ENCODE results near the gene R3HDML. TPM values are rescaled to one million over a fixed set of nuclear protein-coding genes. Genes with fewer than 3 reads are reported as not detected.

The R3HDML gene
- total RNA-seq, 1 experiment from 2014 or later = not detected

DNA sequence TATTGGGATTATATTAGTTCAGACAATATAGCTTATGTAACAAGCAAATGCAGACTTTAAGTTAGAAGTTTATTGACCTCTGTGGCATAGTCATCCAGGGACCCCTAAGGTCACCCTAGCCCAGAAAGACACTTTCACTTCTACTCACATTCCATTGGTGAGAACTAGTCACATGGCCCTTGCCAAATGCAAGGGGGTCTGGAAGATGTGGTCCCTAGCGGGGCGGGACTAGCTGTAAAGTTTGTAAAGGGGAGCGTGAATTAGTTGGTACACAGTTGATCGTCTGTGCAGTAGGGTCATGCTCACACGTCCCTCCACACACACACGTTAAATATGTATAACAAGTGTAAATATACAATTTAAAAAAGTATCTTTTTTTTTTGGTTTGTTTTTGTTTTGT is 27.9 kb downstream of the R3HDML start:
- H3K4me3 Mint-ChIP-seq (ENCODE audit: low read depth, unreplicated experiment) = no peak overlapping the region
- CTCF ChIA-PET = interaction anchor here (0.6 kb wide), 1 partner anchor 321 kb away, joined by 4 read pairs; no protein-coding TSS in a partner anchor

DNA sequence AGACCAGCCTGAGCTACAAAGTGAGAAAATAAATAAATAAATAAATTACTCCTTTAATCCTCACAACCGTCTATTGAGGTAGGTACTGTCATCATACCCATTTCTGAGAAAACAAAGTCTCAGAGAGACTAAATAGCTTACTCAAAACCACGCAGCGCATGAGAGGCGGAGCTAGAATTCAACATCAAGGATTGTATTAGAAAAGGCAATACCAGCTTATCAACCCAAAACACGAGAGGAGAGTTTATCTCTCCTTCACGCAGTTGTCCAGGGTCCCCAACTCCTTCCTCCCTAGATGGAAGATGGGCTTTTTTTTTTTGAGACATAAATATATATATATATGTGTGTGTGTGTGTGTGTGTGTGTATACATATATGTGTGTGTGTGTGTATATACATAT is 30.9 kb downstream of the R3HDML start:
- BruUV-seq (replicated peaks) = no TSS peak
- Mint-ChIP-seq H3K27me3 (ENCODE audit: unreplicated experiment) (no peaks in the 10 kb centered on the region), H3K4me3 (ENCODE audit: low read depth, unreplicated experiment) (no peak overlapping the region), H3K27ac (ENCODE audit: unreplicated experiment) (no peak overlapping the region), H3K9me3 (ENCODE audit: low read depth, unreplicated experiment) (no peaks in the 10 kb centered on the region), H3K4me1 (ENCODE audit: low read depth, unreplicated experiment) (peaks cover 15% of the 10 kb centered on the region), H3K36me3 (ENCODE audit: insufficient read depth, unreplicated experiment) (peaks cover 4% of the 10 kb centered on the region)
- no peak for DNase-seq
- intact Hi-C loops (cut with micrococcal nuclease; ENCODE audit: unreplicated experiment) = no loop called here
- CTCF ChIA-PET = no interaction called here
- TF ChIP-seq, protein P1, sequence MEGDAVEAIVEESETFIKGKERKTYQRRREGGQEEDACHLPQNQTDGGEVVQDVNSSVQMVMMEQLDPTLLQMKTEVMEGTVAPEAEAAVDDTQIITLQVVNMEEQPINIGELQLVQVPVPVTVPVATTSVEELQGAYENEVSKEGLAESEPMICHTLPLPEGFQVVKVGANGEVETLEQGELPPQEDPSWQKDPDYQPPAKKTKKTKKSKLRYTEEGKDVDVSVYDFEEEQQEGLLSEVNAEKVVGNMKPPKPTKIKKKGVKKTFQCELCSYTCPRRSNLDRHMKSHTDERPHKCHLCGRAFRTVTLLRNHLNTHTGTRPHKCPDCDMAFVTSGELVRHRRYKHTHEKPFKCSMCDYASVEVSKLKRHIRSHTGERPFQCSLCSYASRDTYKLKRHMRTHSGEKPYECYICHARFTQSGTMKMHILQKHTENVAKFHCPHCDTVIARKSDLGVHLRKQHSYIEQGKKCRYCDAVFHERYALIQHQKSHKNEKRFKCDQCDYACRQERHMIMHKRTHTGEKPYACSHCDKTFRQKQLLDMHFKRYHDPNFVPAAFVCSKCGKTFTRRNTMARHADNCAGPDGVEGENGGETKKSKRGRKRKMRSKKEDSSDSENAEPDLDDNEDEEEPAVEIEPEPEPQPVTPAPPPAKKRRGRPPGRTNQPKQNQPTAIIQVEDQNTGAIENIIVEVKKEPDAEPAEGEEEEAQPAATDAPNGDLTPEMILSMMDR (IDR thresholded peaks at IDR 0.05; ENCODE audit: unreplicated experiment) = no peak

More for the DNA sequence above, 27.9 kb downstream of the R3HDML start:
- BruUV-seq (replicated peaks) = no TSS peak
- H3K9me3 Mint-ChIP-seq (ENCODE audit: low read depth, unreplicated experiment) = no peaks in the 10 kb centered on the region
- H3K27ac Mint-ChIP-seq (ENCODE audit: unreplicated experiment) = no peak overlapping the region
- H3K27me3 Mint-ChIP-seq (ENCODE audit: unreplicated experiment) = no peaks in the 10 kb centered on the region
- no peak for DNase-seq
- peaks cover under 1% of the 10 kb centered on the region for H3K4me1 Mint-ChIP-seq (ENCODE audit: low read depth, unreplicated experiment)
- intact Hi-C loops (cut with micrococcal nuclease; ENCODE audit: unreplicated experiment) = no loop called here
- no peaks in the 10 kb centered on the region for H3K36me3 Mint-ChIP-seq (ENCODE audit: insufficient read depth, unreplicated experiment)
- TF ChIP-seq, protein P1 (IDR thresholded peaks at IDR 0.05; ENCODE audit: unreplicated experiment) = no peak

DNA sequence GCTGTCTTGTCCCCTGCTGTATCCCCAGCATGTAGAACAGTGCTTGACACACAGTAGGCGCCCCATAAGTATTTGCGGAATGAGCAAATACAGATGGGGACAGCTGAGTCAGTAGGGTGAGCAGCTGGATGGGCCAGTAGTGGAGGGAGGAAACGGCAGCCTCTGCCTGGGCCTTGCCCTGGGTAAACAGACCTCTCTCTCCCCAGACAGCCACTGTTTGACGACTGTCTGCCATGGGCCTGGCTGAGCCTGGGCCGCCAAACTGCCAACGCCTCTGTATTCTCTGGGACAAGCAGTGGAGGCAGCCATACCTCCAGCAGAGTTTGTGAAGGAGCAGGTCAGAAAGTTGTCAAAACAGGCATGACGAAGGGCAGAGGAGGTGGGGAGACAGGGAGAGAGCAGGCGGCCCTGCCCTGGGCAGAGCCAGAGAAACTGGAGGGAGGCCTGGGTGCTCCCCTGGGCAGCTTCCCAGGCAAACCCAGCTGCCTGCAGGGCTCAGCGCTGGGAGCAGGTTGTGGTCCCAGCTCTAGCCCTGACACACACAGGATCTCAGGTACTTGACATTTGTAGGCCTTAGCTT is 33.9 kb downstream of the R3HDML start:
- H3K27me3 Mint-ChIP-seq (ENCODE audit: unreplicated experiment) = no peaks in the 10 kb centered on the region
- peaks cover 4% of the 10 kb centered on the region for H3K36me3 Mint-ChIP-seq (ENCODE audit: insufficient read depth, unreplicated experiment)
- peak overlapping the region; percentile 57 for H3K27ac Mint-ChIP-seq (ENCODE audit: unreplicated experiment)
- peak overlapping the region; percentile 10 for H3K4me3 Mint-ChIP-seq (ENCODE audit: low read depth, unreplicated experiment)
- peak; percentile 76 for DNase-seq
- TF ChIP-seq, protein P1 (IDR thresholded peaks at IDR 0.05; ENCODE audit: unreplicated experiment) = no peak
- intact Hi-C loops (cut with micrococcal nuclease; ENCODE audit: unreplicated experiment) = no loop called here
- CTCF ChIA-PET = interaction anchor here (0.6 to 1.1 kb wide), 4 partner anchors 10 to 120 kb away, joined by 3 to 5 read pairs (median 4); no protein-coding TSS in a partner anchor
- peaks cover 15% of the 10 kb centered on the region for H3K4me1 Mint-ChIP-seq (ENCODE audit: low read depth, unreplicated experiment)
- no TSS peak for BruUV-seq (replicated peaks)
- H3K9me3 Mint-ChIP-seq (ENCODE audit: low read depth, unreplicated experiment) = no peaks in the 10 kb centered on the region

DNA sequence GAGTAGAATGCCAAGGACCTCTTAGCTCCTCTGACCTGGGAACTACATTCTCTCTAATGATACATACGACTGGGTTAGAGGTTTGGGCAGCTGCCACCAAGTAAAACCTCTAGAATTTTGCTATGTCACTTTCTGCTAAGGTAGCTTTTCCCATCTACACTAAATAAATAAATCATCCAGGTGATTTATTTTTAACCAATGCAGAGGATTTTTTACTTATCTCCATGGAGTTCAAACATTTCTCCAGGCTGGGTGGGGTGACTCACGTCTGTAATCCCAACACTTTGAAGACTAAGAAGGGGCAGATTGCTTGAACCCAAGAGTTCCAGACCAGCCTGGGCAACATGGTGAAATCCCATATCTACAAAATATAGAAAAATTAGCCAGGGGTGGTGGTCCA is 45.8 kb downstream of the R3HDML start:
- CTCF ChIA-PET = interaction anchor here (0.5 to 4.7 kb wide), 5 partner anchors 31 to 165 kb away, joined by 3 to 51 read pairs (median 4); partner anchors contain the start of gene FITM2
- TF ChIP-seq, protein P1 (IDR thresholded peaks at IDR 0.05; ENCODE audit: unreplicated experiment) = no peak
- H3K4me1 Mint-ChIP-seq (ENCODE audit: low read depth, unreplicated experiment) = peaks cover 10% of the 10 kb centered on the region
- H3K9me3 Mint-ChIP-seq (ENCODE audit: low read depth, unreplicated experiment) = peaks cover 2% of the 10 kb centered on the region
- H3K4me3 Mint-ChIP-seq (ENCODE audit: low read depth, unreplicated experiment) = no peak overlapping the region
- BruUV-seq (replicated peaks) = no TSS peak
- no peaks in the 10 kb centered on the region for H3K27me3 Mint-ChIP-seq (ENCODE audit: unreplicated experiment)
- DNase-seq = no peak
- H3K36me3 Mint-ChIP-seq (ENCODE audit: insufficient read depth, unreplicated experiment) = no peaks in the 10 kb centered on the region
- no peak overlapping the region for H3K27ac Mint-ChIP-seq (ENCODE audit: unreplicated experiment)
- intact Hi-C loops (cut with micrococcal nuclease; ENCODE audit: unreplicated experiment) = loop anchor here (5.0 kb wide), 1 partner anchor 80 kb away; no protein-coding TSS in a partner anchor
